ENCODE data around the gene GJB2.

The GJB2 gene

DNA sequence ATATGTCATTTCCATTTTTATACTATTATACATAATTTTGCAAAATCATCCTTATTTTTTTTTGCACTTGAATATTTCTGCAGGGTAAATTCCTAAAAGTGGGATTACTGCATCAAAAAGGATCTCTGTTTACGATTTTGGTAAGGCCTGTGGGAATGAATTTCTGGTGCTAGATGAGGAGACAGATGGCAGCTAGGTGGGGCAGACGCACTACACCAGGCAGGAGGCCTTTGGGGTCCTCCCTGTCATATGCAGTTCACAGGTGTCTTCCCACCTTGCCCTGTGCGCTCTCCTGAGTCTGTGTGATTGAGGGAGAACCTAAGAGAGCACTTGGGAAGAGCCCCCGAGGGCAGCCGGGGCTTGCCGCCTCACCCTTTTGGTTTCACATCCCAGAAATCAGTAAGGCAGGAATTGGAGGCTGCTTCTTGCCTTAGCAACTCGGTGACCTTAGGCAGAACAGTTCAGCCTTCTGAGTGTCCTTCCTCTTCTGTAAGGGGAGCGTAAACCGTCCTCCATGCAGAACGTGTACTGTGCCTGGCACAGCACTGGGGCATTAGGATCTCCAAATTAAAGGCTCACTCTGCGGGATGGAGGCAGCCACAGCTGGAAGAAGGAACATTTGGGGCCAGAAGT, 13.4 kb upstream of the GJB2 start:
- no peak overlapping the region for H3K4me3 Mint-ChIP-seq
- no peak overlapping the region for H3K27ac Mint-ChIP-seq
- ATAC-seq (no peak), DNase-seq (no peak)
- H3K9me3 Mint-ChIP-seq: peaks cover 4% of the 10 kb centered on the region
- no peaks in the 10 kb centered on the region for H3K4me1 Mint-ChIP-seq
- peaks cover 28% of the 10 kb centered on the region for H3K27me3 Mint-ChIP-seq
- H3K36me3 Mint-ChIP-seq (ENCODE audit: low read depth): no peaks in the 10 kb centered on the region

DNA sequence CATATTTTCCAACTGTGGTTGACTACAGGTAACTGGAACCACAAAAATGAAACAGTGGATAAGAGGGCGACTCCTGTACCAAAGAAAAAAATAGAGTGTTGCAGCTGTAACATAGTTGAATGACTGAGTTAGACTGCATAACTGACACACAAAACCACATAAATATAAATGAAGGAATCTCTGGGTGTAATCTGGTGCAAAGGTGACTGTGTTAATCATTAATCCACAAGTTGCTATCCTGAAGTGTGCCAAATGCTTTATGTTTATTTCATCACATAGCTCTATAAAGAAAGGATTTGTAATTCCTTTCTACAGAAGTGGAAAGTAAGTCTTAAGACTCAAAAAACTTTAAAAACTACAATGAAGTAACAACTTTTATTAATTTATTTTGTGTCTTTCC, 6.0 kb upstream of the GJB2 start:
- Mint-ChIP-seq H3K27ac (no peak overlapping the region), H3K4me3 (no peak overlapping the region), H3K36me3 (ENCODE audit: low read depth) (no peaks in the 10 kb centered on the region), H3K4me1 (peaks cover 16% of the 10 kb centered on the region), H3K9me3 (peaks cover 4% of the 10 kb centered on the region), H3K27me3 (peaks cover 49% of the 10 kb centered on the region)
- no peak for DNase-seq
- ATAC-seq: no peak

DNA sequence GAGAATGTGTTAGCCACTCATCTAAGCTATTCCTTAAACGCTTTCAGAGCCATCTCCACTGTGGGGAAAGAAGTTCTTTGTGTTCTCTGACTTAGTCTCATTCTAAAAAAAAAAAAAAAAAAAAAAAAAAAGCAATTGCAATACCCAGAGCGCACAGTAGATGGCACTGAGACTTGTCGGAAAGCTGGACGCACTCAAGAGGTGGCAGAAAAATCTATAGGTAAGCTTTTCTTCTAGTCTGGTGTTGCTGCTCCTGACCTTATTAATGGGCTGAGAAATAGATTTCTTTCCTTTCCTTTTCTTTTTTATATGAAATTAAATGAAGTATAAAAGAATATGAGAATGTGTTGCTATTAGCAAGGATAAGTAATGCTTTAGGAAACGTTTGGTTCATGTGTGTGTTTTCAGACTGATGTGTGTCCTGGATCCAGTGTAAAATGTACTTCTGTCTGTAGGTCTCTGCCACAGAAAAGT, 4.7 kb upstream of the GJB2 start:
- peaks cover 4% of the 10 kb centered on the region for H3K9me3 Mint-ChIP-seq
- DNase-seq: no peak

DNA sequence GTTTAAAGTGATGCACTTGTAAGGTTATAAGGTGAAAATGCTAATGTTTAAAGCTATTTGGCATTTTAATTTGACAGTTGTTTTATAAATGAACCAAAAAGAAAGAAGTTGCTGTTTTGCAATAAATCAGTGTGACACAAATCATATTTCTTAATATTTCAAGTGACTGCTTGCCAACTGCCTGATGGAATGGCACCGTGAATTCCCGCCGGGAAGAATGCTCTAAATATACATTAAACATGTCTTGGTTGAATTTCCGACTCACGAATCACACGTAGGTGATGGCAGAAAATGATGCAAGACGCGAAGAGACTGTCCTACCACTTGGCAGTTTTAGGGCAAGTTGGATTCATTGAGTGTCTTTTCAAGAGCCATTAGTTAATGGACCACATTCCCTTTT, 3.1 kb upstream of the GJB2 start:
- peaks cover 30% of the 10 kb centered on the region for H3K4me1 Mint-ChIP-seq
- H3K36me3 Mint-ChIP-seq (ENCODE audit: low read depth): no peaks in the 10 kb centered on the region
- H3K27me3 Mint-ChIP-seq: peaks cover 61% of the 10 kb centered on the region
- H3K4me3 Mint-ChIP-seq: no peak overlapping the region
- DNase-seq (no peak), ATAC-seq (no peak)
- H3K27ac Mint-ChIP-seq: no peak overlapping the region
- no peaks in the 10 kb centered on the region for H3K9me3 Mint-ChIP-seq

More for the DNA sequence above, 4.7 kb upstream of the GJB2 start:
- Mint-ChIP-seq H3K4me3 (no peak overlapping the region), H3K4me1 (peaks cover 22% of the 10 kb centered on the region), H3K27me3 (peaks cover 49% of the 10 kb centered on the region), H3K27ac (no peak overlapping the region), H3K36me3 (ENCODE audit: low read depth) (no peaks in the 10 kb centered on the region)
- ATAC-seq: no peak

DNA sequence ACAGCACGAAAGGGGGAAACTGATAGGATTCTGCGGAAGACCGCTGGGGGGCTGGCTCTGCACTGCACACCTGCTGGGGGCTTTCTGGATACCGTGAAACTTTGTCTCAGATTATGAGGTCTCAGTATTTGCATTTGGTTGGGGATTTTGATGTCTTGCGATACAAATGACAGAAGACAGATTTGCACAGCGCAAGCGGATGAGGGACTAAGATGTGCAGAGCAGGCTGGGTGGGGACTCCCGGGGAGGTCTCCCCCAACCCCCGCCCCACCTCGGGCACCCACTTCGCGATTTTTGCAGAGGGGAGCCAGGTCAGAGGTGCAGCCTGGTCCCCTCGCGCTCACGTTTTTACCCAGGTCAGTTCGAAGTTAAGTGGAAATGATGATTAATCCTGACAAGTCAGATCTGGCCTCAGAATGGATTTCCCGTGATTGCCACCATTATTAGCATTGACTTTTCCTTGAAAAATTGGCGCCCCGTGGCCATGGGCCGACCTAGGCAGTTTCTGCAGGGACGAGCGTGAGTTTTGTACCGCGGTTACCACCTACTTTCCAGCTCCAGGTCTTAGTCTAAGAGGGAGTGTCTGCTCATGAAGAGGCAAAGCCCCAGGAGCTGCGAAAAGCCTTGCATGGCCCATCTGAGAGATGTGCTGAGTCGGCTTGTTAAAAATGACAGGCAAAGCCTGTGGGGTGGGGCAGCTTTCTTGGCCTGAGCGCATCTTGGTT, 1.3 kb upstream of the GJB2 start:
- ATAC-seq (peak; percentile 42), DNase-seq (peak; percentile 16)
- H3K27ac Mint-ChIP-seq: peak overlapping the region; percentile 15
- H3K27me3 Mint-ChIP-seq: peaks cover 56% of the 10 kb centered on the region
- H3K4me1 Mint-ChIP-seq: peaks cover 32% of the 10 kb centered on the region
- H3K36me3 Mint-ChIP-seq (ENCODE audit: low read depth): no peaks in the 10 kb centered on the region
- H3K9me3 Mint-ChIP-seq: no peaks in the 10 kb centered on the region
- peak overlapping the region; percentile 59 for H3K4me3 Mint-ChIP-seq

DNA sequence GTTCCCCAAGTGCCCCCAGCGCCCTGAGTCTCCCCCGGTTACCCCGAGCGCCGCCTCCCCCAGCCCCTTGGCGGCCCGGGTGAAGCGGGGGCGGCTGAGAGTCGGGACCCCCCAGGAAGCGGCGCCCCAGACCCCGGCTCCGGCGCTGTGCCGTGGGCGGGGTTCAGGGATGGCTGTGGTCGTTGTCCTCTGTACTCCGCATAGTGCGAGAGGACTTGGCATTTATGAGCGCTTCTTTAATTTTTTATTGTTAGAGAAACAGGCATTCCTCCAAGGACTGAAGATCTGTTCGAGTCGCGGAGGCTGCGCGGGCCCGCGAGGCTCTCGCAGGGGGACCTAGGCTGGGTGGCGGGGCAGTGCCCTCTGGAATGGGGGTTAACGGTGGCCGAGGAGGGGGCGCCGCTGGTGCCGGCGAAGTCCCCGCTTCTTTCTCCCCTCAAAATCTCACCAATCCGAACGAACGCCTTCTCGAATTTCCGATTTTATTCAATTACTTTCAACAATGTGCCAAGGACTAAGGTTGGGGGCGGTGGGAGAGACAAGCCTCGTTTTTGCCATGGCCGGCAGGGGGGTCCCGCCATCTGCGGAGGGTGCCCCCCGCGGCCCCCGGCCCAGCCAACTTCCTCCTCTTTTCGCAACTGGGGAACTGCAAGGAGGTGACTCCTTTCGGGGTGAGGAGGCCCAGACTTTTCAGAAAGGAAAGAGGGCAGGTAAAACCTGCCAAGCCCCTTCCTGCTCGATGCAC, 596 bp upstream of the GJB2 start:
- no peak for ATAC-seq
- Mint-ChIP-seq H3K27me3 (peaks cover 56% of the 10 kb centered on the region), H3K27ac (no peak overlapping the region), H3K4me1 (peaks cover 32% of the 10 kb centered on the region), H3K36me3 (ENCODE audit: low read depth) (no peaks in the 10 kb centered on the region), H3K4me3 (peak overlapping the region; percentile 59), H3K9me3 (no peaks in the 10 kb centered on the region)
- DNase-seq: no peak

DNA sequence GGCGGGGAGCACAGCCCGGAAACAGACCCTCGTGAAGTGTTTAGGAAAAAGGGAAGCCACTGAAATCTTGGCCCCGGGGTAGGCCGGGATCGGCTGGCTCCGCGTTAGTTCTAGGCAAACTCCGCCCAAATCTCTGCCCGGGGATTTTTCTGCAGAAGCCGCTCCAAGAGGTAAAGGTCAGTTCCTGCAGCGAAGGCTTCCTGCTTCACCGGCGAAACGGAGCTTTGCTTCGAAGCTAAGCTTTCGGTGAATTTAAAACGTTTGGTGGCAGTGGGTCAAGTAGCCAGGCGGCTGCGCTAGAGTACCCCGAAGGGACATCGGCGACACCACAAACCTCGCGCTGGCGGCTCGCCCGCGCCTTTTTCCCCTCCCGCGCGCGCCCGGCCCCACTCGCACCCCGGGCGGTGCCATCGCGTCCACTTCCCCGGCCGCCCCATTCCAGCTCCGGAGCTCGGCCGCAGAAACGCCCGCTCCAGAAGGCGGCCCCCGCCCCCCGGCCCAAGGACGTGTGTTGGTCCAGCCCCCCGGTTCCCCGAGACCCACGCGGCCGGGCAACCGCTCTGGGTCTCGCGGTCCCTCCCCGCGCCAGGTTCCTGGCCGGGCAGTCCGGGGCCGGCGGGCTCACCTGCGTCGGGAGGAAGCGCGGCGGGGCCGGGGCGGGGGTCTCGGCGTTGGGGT, 441 bp downstream of the GJB2 start:
- Mint-ChIP-seq H3K4me3 (peak overlapping the region; percentile 62), H3K9me3 (no peaks in the 10 kb centered on the region), H3K27ac (no peak overlapping the region), H3K4me1 (peaks cover 32% of the 10 kb centered on the region), H3K27me3 (peaks cover 56% of the 10 kb centered on the region), H3K36me3 (ENCODE audit: low read depth) (no peaks in the 10 kb centered on the region)
- no peak for ATAC-seq
- peak; percentile 32 for DNase-seq

DNA sequence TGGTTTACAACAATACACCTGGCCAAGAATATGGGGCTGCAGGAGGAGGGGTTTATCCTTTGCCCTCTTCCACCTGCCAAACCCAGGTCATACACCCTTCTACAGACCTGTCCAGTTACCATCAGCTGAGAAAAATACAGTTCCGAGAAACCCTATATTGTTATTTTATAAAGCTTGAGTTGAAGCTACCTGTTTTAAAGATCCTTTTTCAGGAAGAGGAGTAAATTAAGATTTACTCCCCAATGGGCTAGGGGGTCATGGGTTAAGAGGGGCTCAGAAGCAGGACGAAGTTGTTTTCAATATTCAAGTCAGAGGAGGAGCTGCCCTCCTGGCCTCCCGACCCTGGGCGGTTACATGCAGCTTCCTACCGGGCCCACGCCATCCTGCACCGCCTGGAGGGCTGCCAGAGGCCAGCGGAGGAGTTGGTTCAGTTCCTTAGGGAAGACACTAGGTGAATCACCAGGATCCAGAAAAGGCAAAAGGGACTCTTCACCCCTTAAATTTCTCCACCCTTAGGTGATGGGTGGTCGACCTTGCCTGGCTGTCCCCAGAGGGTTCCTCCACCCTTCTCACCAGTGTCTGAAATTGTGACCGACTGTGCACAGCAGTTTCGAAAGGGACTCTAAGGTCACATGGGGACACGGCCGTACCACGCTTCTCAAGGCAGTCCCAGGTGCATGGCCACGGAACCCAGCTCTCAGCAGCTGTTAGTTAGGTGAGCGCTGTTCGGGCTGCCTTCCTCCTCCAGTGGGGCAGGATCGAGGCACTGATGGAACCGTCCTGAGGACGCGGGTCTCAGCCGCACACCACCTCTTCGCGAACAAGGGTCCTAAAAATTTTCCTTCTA, 1.2 kb downstream of the GJB2 start:
- H3K4me1 Mint-ChIP-seq: peaks cover 28% of the 10 kb centered on the region
- peaks cover 50% of the 10 kb centered on the region for H3K27me3 Mint-ChIP-seq
- peak overlapping the region; percentile 62 for H3K4me3 Mint-ChIP-seq
- no peaks in the 10 kb centered on the region for H3K36me3 Mint-ChIP-seq (ENCODE audit: low read depth)
- ATAC-seq (no peak), DNase-seq (peak; percentile 10)
- H3K9me3 Mint-ChIP-seq: no peaks in the 10 kb centered on the region
- H3K27ac Mint-ChIP-seq: no peak overlapping the region

DNA sequence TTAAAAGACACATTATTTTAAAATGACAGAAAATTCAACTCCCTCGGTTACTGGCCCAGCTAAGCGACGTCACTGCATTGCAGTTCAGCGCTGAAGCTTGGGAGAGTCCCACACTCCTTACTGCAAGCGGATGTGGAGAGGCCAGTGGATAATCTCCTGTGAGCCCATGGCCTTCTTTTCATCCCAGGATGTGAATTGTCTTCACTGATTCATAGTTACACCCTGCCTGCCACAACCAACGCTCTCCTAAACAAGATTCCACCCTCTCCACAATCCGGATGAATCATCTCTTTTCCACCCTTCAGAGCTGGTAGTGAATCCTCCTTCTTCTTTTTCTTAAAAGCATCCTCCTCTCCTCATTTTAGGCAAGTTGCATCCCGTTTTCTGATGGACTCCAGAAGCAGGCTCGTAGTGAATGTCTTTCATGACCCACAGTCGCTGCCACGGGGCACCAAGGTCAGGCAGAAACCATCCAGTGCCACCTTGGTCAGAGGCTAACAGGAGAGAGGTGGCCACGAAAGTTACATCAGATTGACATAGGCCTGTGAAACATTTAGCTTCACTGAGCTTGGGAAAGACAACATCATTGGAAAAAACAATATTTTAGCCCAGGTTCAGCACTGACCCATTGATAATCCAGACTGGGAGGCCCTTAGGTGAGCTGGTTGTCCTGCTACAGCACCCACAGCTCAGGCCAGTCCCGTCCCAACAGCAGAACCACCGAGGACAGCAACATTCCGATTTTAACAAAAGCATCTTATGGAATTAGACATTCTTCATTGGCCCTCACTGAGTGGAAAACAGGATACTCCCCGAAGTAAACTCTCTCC, 2.0 kb downstream of the GJB2 start:
- DNase-seq: no peak
- Mint-ChIP-seq H3K36me3 (ENCODE audit: low read depth) (no peaks in the 10 kb centered on the region), H3K4me1 (peaks cover 28% of the 10 kb centered on the region), H3K4me3 (no peak overlapping the region), H3K27me3 (peaks cover 43% of the 10 kb centered on the region), H3K27ac (no peak overlapping the region), H3K9me3 (no peaks in the 10 kb centered on the region)
- no peak for ATAC-seq

DNA sequence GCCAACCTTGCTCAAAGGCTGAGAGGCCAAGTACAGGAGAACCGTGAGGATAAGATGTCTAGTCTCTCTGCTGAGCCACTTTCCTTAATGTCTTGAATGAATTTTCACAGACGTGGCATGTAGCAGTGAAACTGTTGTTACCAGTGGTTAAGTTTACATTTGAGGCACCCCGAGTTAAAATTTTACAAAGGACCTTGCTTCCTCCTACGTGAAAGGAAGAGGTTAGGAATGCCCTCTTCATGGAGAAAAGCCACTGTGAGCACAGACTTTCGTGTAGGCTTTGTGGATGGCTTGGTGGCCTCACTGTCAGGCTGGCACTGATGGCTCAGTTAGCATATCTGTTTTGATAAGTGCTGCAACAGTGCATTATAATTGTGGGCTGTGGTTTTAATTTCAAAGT, 2.7 kb downstream of the GJB2 start:
- H3K27ac Mint-ChIP-seq: no peak overlapping the region
- H3K4me3 Mint-ChIP-seq: no peak overlapping the region
- peaks cover 28% of the 10 kb centered on the region for H3K4me1 Mint-ChIP-seq
- H3K9me3 Mint-ChIP-seq: no peaks in the 10 kb centered on the region
- H3K27me3 Mint-ChIP-seq: peaks cover 37% of the 10 kb centered on the region
- H3K36me3 Mint-ChIP-seq (ENCODE audit: low read depth): no peaks in the 10 kb centered on the region
- DNase-seq (no peak), ATAC-seq (no peak)

DNA sequence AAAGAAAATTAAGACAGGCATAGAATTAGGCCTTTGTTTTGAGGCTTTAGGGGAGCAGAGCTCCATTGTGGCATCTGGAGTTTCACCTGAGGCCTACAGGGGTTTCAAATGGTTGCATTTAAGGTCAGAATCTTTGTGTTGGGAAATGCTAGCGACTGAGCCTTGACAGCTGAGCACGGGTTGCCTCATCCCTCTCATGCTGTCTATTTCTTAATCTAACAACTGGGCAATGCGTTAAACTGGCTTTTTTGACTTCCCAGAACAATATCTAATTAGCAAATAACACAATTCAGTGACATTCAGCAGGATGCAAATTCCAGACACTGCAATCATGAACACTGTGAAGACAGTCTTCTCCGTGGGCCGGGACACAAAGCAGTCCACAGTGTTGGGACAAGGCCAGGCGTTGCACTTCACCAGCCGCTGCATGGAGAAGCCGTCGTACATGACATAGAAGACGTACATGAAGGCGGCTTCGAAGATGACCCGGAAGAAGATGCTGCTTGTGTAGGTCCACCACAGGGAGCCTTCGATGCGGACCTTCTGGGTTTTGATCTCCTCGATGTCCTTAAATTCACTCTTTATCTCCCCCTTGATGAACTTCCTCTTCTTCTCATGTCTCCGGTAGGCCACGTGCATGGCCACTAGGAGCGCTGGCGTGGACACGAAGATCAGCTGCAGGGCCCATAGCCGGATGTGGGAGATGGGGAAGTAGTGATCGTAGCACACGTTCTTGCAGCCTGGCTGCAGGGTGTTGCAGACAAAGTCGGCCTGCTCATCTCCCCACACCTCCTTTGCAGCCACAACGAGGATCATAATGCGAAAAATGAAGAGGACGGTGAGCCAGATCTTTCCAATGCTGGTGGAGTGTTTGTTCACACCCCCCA, 3.8 kb downstream of the GJB2 start:
- no peak for ATAC-seq
- peaks cover 26% of the 10 kb centered on the region for H3K27me3 Mint-ChIP-seq
- H3K4me1 Mint-ChIP-seq: peaks cover 17% of the 10 kb centered on the region
- no peaks in the 10 kb centered on the region for H3K36me3 Mint-ChIP-seq (ENCODE audit: low read depth)
- no peak overlapping the region for H3K4me3 Mint-ChIP-seq
- H3K27ac Mint-ChIP-seq: no peak overlapping the region
- no peak for DNase-seq
- H3K9me3 Mint-ChIP-seq: no peaks in the 10 kb centered on the region

DNA sequence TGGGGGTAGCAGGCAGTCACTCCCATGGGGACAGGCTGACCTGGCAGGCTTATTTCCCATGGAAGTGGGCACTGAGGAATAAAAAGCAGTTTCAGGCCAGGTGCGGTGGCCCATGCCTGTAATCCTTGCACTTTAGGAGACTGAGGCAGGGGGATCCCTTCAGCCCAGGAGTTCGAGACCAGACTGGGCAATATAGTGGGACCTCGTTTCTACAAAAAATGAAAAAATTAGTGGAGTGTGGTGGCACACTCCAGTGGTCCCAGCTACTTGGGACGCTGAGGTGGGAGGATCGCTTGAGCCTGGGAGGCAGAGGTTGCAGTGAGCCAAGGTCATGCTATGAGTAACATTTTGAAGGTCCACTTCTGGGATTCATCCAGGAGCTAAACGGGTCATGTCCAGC, 6.0 kb downstream of the GJB2 start:
- DNase-seq (no peak), ATAC-seq (no peak)
- Mint-ChIP-seq H3K9me3 (no peaks in the 10 kb centered on the region), H3K4me3 (no peak overlapping the region), H3K27ac (no peak overlapping the region), H3K36me3 (ENCODE audit: low read depth) (no peaks in the 10 kb centered on the region), H3K27me3 (peaks cover 19% of the 10 kb centered on the region), H3K4me1 (peaks cover 6% of the 10 kb centered on the region)
